ENCODE data around the gene BLVRA. TPM values are rescaled to one million over a fixed set of nuclear protein-coding genes. Genes with fewer than 3 reads are reported as not detected.
"Not testable (repeated sequence)": the region's sequence is repeated elsewhere in the genome, so short reads cannot be mapped to it uniquely, and the experiment has no call there.

Gene BLVRA
- total RNA-seq, 1 donor from 2014 or later: 37.6 TPM

DNA sequence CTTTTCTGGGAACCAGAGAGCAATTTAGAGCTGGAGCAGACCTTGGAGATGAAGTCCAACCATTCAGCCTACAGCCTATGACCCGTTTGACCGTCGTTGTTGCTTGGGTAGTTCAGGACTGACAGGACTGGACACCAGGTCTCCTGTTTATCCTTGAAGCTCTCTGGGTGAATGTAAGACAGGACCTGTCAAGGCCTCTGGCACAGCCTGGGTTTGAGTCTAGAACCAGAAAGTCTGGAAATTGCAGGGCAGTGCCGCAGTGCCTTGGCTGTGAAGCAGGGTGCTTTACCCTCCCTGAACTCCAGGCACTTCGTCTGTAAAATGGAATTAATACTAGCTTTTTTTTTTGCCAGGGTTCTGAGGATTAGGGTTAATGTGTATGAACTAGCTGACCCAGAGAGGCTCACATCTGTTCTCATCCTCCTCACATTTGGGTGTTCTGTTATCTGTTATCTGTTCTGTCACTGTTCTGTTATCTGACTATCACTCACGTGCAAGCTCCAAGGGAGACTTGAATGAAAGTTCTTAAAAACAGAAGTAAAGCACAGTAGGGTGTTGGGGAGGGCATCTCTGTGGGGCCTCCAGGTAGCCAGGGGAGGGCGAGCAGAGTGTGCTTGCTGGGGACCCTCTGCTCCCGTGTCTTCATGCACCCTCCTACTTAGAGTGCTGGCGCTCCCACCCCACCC is 9.9 kb downstream of the BLVRA start:
- intact Hi-C loops (cut with micrococcal nuclease): no loop called here

DNA sequence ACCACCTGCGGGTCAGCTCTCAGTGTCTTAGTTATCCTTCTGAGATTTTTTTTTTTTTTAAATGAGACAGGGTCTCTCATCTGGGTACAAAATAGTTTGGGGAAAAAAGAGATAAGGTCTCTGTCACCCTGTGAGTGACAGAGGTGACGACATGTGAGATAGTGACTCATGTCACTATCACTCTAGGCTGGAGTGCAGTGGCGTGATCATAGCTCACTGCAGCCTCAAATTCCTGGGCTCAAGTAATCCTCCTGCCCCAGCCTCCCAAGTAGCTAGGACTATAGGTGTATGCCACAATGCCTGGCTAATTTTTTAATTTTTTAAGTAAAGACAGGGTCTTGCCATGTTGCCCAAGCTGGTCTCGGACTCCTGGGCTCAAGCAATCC is 10.4 kb downstream of the BLVRA start:
- intact Hi-C loops (cut with micrococcal nuclease): no loop called here

DNA sequence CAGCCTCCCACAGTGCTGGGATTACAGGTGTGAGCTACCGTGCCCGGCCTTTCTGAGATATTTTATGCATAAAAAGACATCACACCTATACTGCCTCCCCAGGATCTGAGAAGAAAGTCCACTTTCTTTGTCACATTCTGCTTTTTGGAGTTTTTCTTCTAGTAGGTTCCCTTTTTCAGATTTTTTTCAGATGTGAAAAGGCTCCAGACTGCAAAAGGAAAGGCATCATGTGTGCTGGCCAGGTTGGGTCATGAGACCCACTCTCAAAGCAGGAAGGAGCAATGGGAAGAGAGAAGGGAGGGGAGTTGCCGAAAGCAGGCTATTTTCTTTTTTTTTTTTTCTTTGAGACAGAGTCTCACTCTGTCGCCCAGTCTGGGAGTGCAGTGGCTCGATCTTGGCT is 10.8 kb downstream of the BLVRA start:
- intact Hi-C loops (cut with micrococcal nuclease): no loop called here

DNA sequence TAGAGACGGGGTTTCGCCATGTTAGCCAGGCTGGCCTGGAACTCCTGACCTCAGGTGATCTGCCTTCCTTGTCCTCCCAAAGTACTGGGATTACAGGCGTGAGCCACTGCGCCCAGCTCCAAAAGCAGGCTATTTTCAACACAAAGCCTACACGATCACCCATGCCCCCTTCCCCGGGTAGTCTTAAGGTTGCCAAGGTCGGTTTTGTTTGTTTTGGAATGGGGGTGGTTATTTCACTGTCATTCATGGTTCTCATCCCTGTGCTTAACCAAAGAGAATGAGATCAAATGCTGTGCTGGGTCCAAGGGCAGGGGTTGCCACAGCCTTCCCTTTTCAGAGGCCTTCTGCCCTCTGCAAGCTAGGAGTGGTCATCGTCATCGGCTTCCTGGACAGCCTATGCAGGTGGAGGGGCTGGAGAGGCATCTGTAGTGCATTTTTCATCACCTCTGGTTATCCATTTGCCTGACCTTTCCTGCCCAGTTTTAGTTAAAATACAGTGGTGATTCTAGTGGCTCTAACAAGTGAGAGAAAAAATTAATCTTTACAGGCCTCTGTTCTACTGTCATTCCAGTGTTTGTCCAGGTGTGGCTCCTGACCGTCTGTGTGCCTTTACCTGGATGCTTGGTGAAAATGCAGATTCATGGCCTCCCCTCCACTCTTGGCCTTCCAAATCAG is 11.4 kb downstream of the BLVRA start:
- intact Hi-C loops (cut with micrococcal nuclease): no loop called here

DNA sequence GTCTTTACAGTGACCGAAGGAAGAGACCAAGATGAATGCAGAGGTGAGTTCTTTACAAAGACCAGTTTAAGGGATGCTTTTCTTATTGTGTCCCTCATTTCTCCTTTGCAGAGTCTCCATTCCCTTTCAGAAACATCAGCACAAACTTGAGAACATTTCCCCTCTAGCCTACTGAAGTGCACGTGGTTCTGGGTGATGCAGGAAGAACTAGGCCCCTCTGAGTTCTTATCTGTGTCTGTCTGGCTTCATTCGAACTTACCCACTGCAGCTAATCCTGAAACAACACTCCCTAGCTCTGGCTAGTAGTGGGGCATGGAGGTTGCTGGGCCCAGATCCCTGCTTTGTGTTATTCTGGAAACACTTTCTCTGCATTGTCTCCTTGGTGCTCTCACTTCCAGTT is 12.6 kb downstream of the BLVRA start:
- intact Hi-C loops (cut with micrococcal nuclease): no loop called here

DNA sequence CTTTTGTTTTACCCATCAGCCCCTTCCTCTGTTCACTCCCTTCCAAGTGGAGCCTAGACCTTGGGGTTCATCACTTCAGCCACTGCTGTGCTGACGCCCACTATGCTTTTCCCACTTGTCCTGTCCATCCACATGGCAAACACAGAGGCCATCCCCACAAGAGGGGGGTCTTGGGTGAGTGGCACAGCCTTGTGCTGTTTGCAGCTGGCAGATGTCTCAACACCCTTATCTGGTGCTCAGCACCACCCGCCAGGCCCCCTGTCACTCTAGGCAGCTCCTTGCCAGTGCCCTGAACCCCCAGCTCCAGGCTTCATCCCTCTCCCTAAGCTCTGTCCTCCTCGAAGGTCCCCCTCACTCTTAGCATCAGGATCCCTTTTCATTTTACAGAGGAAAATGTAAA is 13.1 kb downstream of the BLVRA start:
- intact Hi-C loops (cut with micrococcal nuclease): no loop called here

DNA sequence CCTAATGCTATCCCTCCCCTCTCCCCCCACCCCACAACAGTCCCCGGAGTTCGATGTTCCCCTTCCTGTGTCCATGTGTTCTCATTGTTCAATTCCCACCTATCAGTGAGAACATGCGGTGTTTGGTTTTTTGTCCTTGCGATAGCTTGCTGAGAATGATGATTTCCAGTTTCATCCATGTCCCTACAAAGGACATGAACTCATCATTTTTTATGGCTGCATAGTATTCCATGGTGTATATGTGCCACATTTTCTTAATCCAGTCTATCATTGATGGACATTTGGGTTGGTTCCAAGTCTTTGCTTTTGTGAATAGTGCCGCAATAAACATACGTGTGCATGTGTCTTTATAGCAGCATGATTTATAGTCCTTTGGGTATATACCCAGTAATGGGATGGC is 14.8 kb downstream of the BLVRA start:
- intact Hi-C loops (cut with micrococcal nuclease): not testable (repeated sequence)

DNA sequence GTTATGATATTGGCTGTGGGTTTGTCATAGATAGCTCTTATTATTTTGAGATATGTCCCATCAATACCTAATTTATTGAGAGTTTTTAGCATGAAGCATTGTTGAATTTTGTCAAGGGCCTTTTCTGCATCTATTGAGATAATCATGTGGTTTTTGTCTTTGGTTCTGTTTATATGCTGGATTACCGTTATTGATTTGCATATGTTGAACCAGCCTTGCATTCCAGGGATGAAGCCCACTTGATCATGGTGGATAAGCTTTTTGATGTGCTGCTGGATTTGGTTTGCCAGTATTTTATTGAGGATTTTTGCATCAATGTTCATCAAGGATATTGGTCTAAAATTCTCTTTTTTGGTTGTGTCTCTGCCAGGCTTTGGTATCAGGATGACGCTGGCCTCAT is 16.8 kb downstream of the BLVRA start:
- intact Hi-C loops (cut with micrococcal nuclease): not testable (repeated sequence)

DNA sequence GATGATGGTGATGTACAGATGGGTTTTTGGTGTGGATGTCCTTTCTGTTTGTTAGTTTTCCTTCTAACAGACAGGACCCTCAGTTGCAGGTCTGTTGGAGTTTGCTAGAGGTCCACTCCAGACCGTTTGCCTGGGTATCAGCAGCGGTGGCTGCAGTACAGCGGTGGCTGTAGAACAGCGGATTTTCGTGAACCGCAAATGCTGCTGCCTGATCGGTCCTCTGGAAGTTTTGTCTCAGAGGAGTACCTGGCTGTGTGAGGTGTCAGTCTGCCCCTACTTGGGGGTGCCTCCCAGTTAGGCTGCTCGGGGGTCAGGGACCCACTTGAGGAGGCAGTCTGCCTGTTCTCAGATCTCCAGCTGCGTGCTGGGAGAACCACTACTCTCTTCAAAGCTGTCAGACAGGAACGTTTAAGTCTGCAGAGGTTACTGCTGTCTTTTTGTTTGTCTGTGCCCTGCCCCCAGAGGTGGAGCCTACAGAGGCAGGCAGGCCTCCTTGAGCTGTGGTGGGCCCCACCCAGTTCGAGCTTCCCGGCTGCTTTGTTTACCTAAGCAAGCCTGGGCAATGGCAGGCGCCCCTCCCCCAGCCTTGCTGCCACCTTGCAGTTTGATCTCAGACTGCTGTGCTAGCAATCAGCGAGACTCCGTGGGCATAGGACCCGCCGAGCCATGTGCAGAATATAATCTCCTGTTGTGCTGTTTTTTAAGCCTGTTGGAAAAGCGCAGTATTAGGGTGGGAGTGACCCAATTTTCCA is 20.0 kb downstream of the BLVRA start:
- intact Hi-C loops (cut with micrococcal nuclease): not testable (repeated sequence)

DNA sequence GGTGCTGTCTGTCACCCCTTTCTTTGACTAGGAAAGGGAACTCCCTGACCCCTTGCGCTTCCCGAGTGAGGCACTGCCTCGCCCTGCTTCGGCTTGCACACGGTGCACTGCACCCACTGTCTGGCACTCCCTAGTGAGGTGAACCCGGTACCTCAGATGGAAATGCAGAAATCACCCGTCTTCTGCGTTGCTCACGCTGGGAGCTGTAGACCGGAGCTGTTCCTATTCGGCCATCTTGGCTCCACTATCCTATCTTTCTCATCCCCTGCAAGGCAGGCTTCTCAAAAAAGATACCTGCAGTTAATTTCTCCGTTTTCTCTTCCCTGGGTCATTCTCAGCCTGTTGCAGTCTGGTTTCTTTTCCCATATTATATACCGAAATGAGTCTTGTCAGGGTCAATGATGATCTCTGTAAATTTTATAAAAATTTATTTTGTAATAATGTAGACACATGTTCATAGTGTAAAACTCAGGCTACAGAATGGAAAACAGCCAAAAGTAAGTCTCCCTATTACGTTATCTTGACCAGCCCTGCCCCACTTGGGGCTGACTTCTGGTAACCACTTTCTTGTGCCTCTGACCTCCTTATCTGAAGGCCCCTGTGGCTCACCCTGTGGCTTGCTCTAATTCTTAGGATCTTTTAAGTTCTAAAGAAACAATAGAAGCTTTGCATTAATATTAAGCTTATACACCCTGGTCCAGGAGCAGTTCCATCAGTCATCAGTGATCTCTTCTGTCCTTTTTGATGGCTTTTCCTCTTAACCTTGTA is 20.7 kb downstream of the BLVRA start:
- intact Hi-C loops (cut with micrococcal nuclease): no loop called here

DNA sequence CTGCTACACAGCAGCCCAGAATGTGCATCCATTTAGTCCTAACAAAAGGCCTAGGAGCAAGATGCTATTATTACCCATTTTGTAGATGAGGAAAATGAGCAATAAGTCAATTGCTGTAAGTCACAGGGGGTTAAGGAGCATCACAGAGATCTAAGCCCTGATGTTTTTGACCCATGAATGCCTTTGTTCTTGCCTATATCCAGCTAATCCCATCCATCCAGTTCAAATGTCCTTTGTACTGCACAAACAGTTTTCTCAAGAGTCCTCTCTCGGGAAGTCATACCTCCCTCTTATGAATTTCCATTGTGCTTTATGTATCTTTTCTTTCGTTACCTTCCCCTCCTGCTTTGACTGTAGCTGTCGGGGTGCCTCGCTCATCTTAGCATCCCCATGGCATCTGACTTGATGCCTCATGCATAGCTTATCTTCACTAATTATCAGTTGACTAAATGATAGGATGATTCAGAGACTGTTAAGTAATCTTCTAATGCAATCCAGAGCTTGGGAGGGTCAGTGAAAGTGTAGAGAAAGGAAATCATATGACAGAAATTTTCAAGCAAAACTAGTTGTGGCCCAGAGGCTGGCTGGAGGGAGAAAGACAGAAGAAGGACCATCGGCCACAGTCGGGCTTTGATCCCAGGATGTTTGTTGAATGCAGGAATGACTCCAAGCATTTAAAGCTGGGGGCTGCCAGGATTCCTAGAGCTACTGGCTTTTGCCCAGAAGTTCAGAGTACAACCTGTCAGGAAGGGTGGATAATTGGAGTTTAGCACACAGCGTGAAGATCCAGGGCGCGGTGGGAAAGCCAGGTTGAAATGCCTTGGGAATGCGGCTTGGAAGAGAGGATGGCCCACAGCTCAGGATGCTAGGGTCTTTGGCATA is 23.5 kb downstream of the BLVRA start:
- intact Hi-C loops (cut with micrococcal nuclease): no loop called here

DNA sequence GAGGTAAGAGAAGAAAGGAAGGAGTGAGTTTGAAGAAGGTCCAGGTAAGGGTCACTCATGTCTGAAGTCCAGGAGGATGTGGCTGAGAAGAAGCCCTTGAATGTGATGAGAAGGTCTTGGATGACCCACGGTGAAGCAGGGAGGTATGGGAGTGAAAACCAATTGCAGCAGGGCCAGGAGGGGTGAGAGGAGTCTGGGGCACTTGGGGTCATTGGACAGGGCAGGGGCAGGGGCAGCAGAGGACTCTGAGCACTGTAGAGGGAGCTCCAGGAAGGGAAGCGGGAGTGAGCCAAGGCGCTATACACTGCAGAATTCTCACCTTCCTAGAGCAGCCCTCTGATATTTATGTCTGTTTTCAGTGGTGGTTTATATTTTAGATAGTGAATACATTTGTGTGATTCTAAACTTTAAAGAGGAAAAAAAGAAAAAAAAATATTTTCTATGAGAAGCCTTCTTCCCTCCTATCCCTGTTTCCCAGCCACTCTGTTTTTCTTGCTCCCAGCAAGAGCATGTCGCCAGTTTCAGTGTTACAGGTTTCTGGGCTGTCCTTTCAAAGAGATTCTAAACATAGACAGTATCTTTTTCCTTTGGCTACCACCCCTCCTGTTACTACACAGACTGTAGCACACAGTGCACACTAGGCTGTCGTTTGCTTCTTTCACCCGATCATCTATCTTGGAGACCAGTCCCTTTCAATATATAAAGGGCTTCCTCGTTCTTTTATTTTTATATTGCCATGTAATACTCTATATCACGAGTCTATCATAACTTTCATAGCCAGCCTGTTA is 24.5 kb downstream of the BLVRA start:
- intact Hi-C loops (cut with micrococcal nuclease): no loop called here

DNA sequence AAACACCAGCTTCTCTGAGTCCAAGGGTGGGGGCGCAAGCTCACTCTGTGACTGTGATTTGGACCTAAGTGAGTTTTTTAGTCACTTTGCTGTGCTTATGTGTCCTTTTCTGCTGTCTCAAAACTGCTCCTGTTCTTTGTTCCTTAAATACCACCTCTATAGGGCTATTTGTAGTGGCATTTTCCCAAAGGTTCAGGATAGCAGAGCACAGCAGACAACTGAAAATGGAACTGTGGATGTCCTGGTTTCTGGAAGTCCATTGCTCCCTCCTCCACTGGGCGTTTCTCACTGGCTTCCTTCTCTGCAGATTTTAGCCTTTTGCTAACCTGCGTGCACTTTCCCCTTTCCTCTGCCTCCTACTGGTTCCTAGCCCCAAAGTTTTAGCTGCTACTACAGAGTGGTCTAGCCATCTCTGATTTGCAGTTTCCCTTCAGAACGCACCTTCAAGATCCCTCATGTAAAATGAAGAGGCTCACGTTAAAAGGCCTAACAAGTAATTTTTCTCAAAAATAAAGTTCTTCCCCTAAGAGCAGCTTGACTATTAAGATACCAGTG is 25.6 kb downstream of the BLVRA start:
- intact Hi-C loops (cut with micrococcal nuclease): no loop called here

DNA sequence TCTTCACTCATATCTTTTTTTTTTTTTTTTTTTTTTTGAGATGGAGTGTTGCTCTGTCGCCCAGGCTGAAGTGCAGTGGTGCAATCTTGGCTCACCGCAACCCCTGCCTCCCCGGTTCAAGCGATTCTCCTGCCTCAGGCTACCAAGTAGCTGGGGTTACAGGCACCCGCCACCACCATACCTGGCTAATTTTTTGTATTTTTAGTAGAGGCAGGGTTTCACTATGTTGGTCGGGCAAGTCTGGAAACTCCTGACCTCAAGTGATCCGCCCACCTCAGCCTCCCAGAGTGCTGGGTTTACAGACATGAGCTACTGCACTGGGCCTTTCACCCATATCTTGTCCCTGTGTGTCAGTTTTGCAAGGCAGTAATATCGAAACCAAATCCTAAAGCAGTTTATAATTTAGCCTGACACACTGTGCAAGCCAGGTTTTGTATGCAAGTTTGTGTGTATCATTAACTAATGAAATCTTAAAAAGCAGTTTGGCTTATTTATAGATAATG is 26.2 kb downstream of the BLVRA start:
- intact Hi-C loops (cut with micrococcal nuclease): not testable (repeated sequence)

DNA sequence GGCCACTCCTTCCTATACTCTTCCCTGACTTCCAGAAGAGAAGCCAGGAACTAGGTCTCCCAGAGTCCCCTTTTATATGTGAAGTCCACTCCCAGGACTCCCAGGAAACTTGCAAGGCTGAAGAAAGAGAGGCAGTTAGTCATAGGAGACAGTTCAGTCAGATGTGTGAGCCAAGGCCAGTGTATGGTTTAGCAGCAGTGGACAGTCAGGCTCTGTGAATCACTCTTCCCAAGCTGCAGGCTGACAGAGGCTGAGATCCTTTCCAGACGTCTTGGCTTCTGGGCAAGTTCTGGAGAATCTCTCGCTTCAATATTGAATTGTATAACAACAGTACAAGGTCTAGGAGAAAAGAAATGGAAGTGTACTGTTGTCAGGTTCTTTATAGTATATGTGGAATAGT is 26.9 kb downstream of the BLVRA start:
- intact Hi-C loops (cut with micrococcal nuclease): no loop called here

DNA sequence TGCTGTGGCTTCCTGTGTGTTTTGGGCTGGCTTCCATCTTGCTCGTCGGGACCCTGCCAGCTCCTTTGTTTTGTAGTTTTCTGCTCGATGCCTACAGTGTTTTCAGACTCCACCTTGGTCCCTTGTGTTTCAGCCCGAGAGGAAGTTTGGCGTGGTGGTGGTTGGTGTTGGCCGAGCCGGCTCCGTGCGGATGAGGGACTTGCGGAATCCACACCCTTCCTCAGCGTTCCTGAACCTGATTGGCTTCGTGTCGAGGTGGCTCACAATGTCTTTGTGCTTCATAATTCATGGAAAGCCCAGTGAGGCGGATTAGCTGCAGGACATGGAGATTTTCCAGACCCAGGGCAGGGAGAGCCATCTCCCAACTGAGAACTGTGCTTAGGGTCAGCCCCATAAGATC is 29.3 kb downstream of the BLVRA start:
- intact Hi-C loops (cut with micrococcal nuclease): no loop called here

DNA sequence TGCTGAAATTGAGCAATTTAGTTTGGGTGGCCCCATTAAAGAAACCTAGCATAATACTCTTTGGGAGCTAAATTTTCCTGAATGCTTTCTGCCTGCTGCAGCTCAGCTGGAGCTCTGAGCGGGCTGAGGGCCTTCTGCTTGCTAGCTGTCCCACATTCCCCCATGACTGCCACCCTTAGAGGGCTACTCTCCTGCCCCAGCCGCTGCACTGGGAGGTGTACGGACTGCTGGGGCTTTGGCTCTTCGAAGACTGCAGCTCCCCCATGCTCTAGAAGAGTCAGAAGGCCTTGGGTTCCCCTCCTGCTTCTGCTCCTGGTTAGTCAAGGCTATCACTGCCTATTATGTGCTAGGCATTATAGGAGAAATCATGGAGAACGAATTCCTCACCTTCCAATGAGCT is 31.5 kb downstream of the BLVRA start:
- intact Hi-C loops (cut with micrococcal nuclease): no loop called here

DNA sequence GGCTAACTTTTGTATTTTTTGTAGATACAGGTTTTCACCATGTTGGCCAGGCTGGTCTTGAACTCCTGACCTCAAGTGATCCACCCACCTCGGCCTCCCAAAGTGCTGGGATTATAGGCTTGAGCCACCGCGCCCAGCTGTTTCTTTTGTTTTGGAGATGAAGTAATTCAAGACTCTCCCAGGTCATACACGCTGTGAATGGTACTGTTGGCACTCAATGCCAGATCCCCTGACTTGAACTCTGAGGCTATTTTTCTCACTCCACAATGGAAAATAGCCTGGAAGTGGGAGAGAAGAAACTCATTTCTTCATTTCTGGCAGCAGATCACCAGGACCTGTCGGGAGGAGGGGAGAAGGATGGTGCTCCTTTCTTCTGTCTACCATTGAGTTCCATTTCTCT is 32.4 kb downstream of the BLVRA start:
- intact Hi-C loops (cut with micrococcal nuclease): no loop called here

DNA sequence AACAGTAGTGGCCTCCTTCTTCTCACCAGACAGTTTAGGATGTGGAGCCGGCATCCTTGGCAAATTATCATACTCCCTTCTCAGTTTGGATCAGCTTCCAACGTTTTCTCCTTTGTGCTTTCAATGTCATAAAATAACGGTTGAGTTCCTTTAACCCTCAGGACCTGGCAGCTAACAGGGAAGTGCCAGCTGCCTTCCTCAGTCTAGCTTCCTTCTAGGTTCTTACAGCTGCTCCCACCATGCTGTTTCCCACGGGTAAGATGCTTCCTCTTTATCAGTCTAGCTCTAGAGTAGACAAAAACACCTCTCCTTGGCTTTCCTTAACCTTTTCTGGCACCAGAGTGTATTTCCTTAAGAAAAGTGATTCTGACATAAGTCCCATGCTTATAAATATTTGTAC is 33.2 kb downstream of the BLVRA start:
- intact Hi-C loops (cut with micrococcal nuclease): no loop called here
